Fibroblast of lung (primary cell): Measurements from ENCODE around the gene HMCN2. TPM values are rescaled to one million over a fixed set of nuclear protein-coding genes. Genes with fewer than 3 reads are reported as not detected.

Source experiments
- DNase-seq, 2 donors: peaks; one replicate each; pipeline versions ENCODE4 v3.0.0 to v3.0.0-alpha.2; 2010; ENCODE audit warnings: low read depth in 2 of 2
- H2AFZ ChIP-seq: 2 replicates; pipeline ENCODE4 v1.5.1; 2012; ENCODE audit warnings: low read length, control low read depth, inconsistent platforms
- H3K27ac ChIP-seq: 2 replicates; pipeline ENCODE4 v1.5.1; 2011; ENCODE audit warnings: low read length, control low read depth; ENCODE audit not compliant: insufficient read depth
- H3K27me3 ChIP-seq: 2 replicates; pipeline ENCODE4 v1.5.1; 2011; ENCODE audit warnings: mild to moderate bottlenecking, low read length; ENCODE audit not compliant: control insufficient read depth, insufficient read depth
- H3K36me3 ChIP-seq: 2 replicates; pipeline ENCODE4 v1.5.1; 2011; ENCODE audit warnings: low read length; ENCODE audit not compliant: control insufficient read depth, insufficient read depth
- H3K4me1 ChIP-seq: 2 replicates; pipeline ENCODE4 v1.5.1; 2011; ENCODE audit warnings: low read length; ENCODE audit not compliant: control insufficient read depth, insufficient read depth; ENCODE audit errors: extremely low read depth
- H3K4me2 ChIP-seq: 2 replicates; pipeline ENCODE4 v1.5.1; 2011; ENCODE audit warnings: low read length, control low read depth; ENCODE audit not compliant: insufficient read depth; ENCODE audit errors: extremely low read depth
- H3K4me3 ChIP-seq, 4 experiments: fragments of 200-600 bp in 1 of 4; sonication (generic) in 1 of 4; replicated peaks in 1 of 4; 2 replicates each; pipeline ENCODE4 v1.5.1; 2011 to 2016; ENCODE audit warnings: low read length in 4 of 4, low read depth in 3 of 4, mild to moderate bottlenecking in 3 of 4, control low read depth in 2 of 4, inconsistent platforms in 1 of 4, mixed read lengths in 1 of 4; ENCODE audit not compliant: insufficient read depth in 1 of 4; ENCODE audit errors: control extremely low read depth in 1 of 4
- H3K79me2 ChIP-seq: 2 replicates; pipeline ENCODE4 v1.5.1; 2012; ENCODE audit warnings: mild to moderate bottlenecking, low read length, inconsistent platforms; ENCODE audit not compliant: control insufficient read depth, insufficient read depth
- H3K9ac ChIP-seq: 2 replicates; pipeline ENCODE4 v1.5.1; 2011; ENCODE audit warnings: mild to moderate bottlenecking, low read length, control low read depth; ENCODE audit not compliant: insufficient read depth
- H3K9me3 ChIP-seq: 2 replicates; pipeline ENCODE4 v1.5.1; 2012; ENCODE audit warnings: low read depth, low read length; ENCODE audit not compliant: control insufficient read depth, insufficient read depth
- H4K20me1 ChIP-seq: 2 replicates; pipeline ENCODE4 v1.5.1; 2011; ENCODE audit warnings: low read length; ENCODE audit not compliant: control insufficient read depth, insufficient read depth; ENCODE audit errors: extremely low read depth
- CTCF ChIP-seq, 2 donors: IDR thresholded peaks in 1 of 2; conservative IDR thresholded peaks in 1 of 2; 1 replicate in 1 of 2; 2 replicates in 1 of 2; pipeline ENCODE4 v1.5.1; 2011 to 2012; ENCODE audit warnings: low read length in 2 of 2, control low read depth in 1 of 2, inconsistent platforms in 1 of 2, low read depth in 1 of 2, mild to moderate bottlenecking in 1 of 2
- EZH2 ChIP-seq: IDR thresholded peaks from 2 replicates; pipeline ENCODE4 v1.5.1; 2012; ENCODE audit warnings: low read length, control low read depth, mild to moderate bottlenecking; ENCODE audit errors: missing control alignments
- polyA plus RNA-seq, 2 donors: library from polyadenylated mRNA; depleted of rRNA in 1 of 2; stranded (reverse) in 1 of 2; unstranded in 1 of 2; fragments of >200 nt; gene quantifications; 2 replicates each; pipeline ENCODE4 v1.2.1, GENCODE V29; 2011 to 2012; ENCODE audit warnings: missing spikeins in 1 of 2
- total RNA-seq: library from RNA; depleted of rRNA; stranded (reverse); fragments of >200 nt; gene quantifications from 2 replicates; pipeline ENCODE4 v1.2.1, GENCODE V29; 2014

HMCN2 gene
- total and polyA plus RNA-seq, 2 donors (not counting 1 experiment from before 2014, with no cell fraction given) = under 0.01 TPM; not detected in 1

GRCh38 chr9:130407916-130408663, 142.5 kb downstream of the HMCN2 start:
- TF ChIP-seq CTCF (conservative IDR thresholded peaks at IDR 0.05 in 1 of 2, IDR thresholded peaks at IDR 0.05 in 1 of 2; ENCODE audit: low read depth in 1 of 2, low read length in 2 of 2) (no peak), EZH2 (no peak)
- Histone ChIP-seq H3K9me3 (no peaks in the 10 kb centered on the region), H4K20me1 (no peaks in the 10 kb centered on the region), H3K9ac (no peak overlapping the region), H3K27me3 (no peaks in the 10 kb centered on the region), H3K79me2 (no peaks in the 10 kb centered on the region), H3K27ac (no peak overlapping the region), H3K4me1 (no peaks in the 10 kb centered on the region), H3K4me2 (no peak overlapping the region), H3K36me3 (no peaks in the 10 kb centered on the region), H3K4me3 (no peak overlapping the region), H2AFZ (no peak overlapping the region)
- DNase-seq = no peak

GRCh38 chr9:130408669-130409068, 143.1 kb downstream of the HMCN2 start:
- no peak overlapping the region for H3K27ac ChIP-seq
- TF ChIP-seq EZH2 (no peak), CTCF (conservative IDR thresholded peaks at IDR 0.05 in 1 of 2, IDR thresholded peaks at IDR 0.05 in 1 of 2; ENCODE audit: low read depth in 1 of 2, low read length in 2 of 2) (no peak)

GRCh38 chr9:130409246-130409645, 143.7 kb downstream of the HMCN2 start:
- H3K4me2 ChIP-seq = no peak overlapping the region
- no peak for DNase-seq
- no peak for TF ChIP-seq CTCF (conservative IDR thresholded peaks at IDR 0.05 in 1 of 2, IDR thresholded peaks at IDR 0.05 in 1 of 2; ENCODE audit: low read depth in 1 of 2, low read length in 2 of 2)
- TF ChIP-seq EZH2 = no peak
- no peak overlapping the region for H3K9ac ChIP-seq
- H3K4me3 ChIP-seq = no peak overlapping the region
- no peaks in the 10 kb centered on the region for H3K36me3 ChIP-seq
- no peak overlapping the region for H2AFZ ChIP-seq
- no peaks in the 10 kb centered on the region for H3K9me3 ChIP-seq
- H4K20me1 ChIP-seq = no peaks in the 10 kb centered on the region
- H3K79me2 ChIP-seq = no peaks in the 10 kb centered on the region
- no peaks in the 10 kb centered on the region for H3K27me3 ChIP-seq
- no peak overlapping the region for H3K27ac ChIP-seq
- H3K4me1 ChIP-seq = no peaks in the 10 kb centered on the region

More at GRCh38 chr9:130408669-130409068, 143.1 kb downstream of the HMCN2 start:
- Histone ChIP-seq H3K36me3 (no peaks in the 10 kb centered on the region), H3K9me3 (no peaks in the 10 kb centered on the region), H3K4me1 (no peaks in the 10 kb centered on the region), H3K9ac (no peak overlapping the region), H3K4me2 (no peak overlapping the region), H3K79me2 (no peaks in the 10 kb centered on the region), H4K20me1 (no peaks in the 10 kb centered on the region), H3K4me3 (no peak overlapping the region), H3K27me3 (no peaks in the 10 kb centered on the region), H2AFZ (no peak overlapping the region)
- DNase-seq = no peak
